ENCODE measurements around the gene PDE4D. TPM values are rescaled to one million over a fixed set of nuclear protein-coding genes. Genes with fewer than 3 reads are reported as not detected.

Gene PDE4D
- total and polyA plus RNA-seq, 11 donors, result 5.2 to 68.3 (median 42.1) TPM

- 34 to 43% (median 38%) methylated on average over 2 of the region's 2 CpGs for WGBS, 4 donors
- no peak for TF ChIP-seq CTCF (IDR thresholded peaks at IDR 0.05)
- no peak for TF ChIP-seq POLR2A (IDR thresholded peaks at IDR 0.05)
- no peaks in the 10 kb centered on the region for H3K27me3 ChIP-seq
- H3K4me1 ChIP-seq, result peaks cover 0 to 8% (median 0%) of the 10 kb centered on the region in 12 donors
- intact Hi-C loops (cut with DNase I), result no loop called here
- H3K36me3 ChIP-seq, result no peaks in the 10 kb centered on the region
- no peak overlapping the region for H3K4me3 ChIP-seq
- DNase-seq (peak in 2 of 5 donors; percentile 13 to 39), ATAC-seq (peak; percentile 73 to 97 (median 91))
- no peaks in the 10 kb centered on the region for H3K9me3 ChIP-seq
- peak overlapping the region in 2 of 12 donors; percentile 15 to 35 for H3K27ac ChIP-seq
Observed at GRCh38 chr5:59069438-59070079, 824.0 kb downstream of the PDE4D start.

DNA sequence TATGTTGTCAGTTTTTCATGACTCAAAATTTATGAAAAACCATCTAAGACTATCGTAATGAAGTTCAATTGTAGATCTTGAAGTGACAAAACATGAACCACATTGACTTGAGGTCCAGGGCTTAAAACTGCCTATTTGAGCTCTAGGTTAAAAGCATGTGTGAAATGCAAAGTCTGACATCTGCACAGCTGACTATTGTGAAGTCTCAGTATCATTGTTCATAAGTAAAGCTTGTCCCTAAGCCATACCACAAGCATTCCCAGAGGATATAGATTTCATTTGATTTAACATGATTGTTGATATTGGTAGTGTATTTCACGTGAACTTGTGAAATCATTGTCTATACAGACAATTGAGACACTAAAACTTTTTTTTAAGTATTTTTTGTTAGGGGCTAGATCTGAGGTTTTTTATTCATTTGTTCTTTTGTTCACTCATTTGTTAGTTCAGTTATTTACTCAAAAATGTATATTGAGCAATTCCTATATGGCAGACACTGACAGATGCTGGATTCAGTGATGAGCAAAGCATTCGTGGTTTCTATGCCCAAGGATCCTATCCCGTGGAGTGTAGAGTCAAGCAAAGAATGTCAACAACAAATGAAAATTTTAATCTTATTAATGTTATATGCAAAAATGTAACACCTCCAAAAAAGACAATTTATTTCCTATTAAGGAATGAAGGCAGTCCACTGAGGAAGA, 825.4 kb downstream of the PDE4D start:
- H3K36me3 ChIP-seq, result no peaks in the 10 kb centered on the region
- H3K27ac ChIP-seq, result no peak overlapping the region
- no peak for DNase-seq
- intact Hi-C loops (cut with DNase I), result no loop called here
- peaks cover 0 to 8% (median 0%) of the 10 kb centered on the region in 12 donors for H3K4me1 ChIP-seq
- no peak overlapping the region for H3K4me3 ChIP-seq
- no peaks in the 10 kb centered on the region for H3K9me3 ChIP-seq
- H3K27me3 ChIP-seq, result no peaks in the 10 kb centered on the region
- WGBS, 4 donors, result 95 to 98% (median 95%) methylated on average over 4 of the region's 4 CpGs
- no peak for TF ChIP-seq POLR2A (IDR thresholded peaks at IDR 0.05)
- no peak for TF ChIP-seq CTCF (IDR thresholded peaks at IDR 0.05)
- no peak for ATAC-seq

DNA sequence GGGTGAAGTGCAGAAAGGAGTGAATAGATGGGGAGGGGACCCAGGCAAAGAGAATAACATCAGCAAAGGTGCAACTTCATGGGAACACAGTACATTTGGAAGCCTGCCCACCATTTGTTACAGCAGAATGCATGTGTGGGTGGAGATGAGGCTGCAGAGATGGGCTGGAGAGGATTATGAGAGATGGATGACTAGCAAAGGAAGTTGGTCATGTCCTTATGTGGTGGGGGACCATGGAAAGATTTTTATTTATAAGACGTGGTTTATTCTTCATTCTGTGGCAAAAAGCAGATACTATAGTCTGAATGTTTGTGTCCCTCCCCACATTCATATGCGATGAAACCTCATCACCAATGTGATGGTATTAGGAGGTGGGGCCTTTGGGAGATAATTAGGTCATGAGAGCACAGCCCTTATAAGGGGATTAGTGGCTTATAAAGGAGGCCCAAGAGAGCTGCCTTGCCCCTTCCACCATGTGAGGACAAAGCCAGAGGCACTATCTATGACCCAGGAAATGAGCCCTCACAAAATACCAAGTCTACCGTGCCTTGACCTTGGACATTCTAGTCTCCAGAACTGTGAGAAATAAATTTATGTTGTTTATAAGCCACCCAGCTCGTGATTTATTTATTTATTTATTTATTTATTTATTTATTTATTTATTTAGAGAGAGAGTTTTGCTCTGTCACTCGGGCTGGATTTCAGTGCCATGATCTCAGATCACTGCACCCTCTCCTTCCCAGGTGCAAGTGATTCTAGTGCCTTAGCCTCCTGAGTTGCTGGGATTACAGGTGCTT, 827.0 kb downstream of the PDE4D start:
- Histone ChIP-seq H3K27me3 (no peaks in the 10 kb centered on the region), H3K4me3 (no peak overlapping the region), H3K27ac (no peak overlapping the region), H3K36me3 (no peaks in the 10 kb centered on the region), H3K9me3 (no peaks in the 10 kb centered on the region), H3K4me1 (peaks cover 0 to 11% (median 0%) of the 10 kb centered on the region in 12 donors)
- ATAC-seq (no peak), DNase-seq (no peak)
- intact Hi-C loops (cut with DNase I), result no loop called here
- TF ChIP-seq CTCF (IDR thresholded peaks at IDR 0.05) (no peak), POLR2A (IDR thresholded peaks at IDR 0.05) (no peak)
- WGBS, 4 donors, result 88 to 91% (median 89%) methylated on average over 5 of the region's 5 CpGs

GRCh38 chr5:59065554-59065953, 828.0 kb downstream of the PDE4D start:
- intact Hi-C loops (cut with DNase I), result no loop called here
- H3K27ac ChIP-seq, result no peak overlapping the region
- no peak overlapping the region for H3K4me3 ChIP-seq
- no peaks in the 10 kb centered on the region for H3K9me3 ChIP-seq
- no peaks in the 10 kb centered on the region for H3K36me3 ChIP-seq
- TF ChIP-seq POLR2A (IDR thresholded peaks at IDR 0.05), result no peak
- no peak for TF ChIP-seq CTCF (IDR thresholded peaks at IDR 0.05)
- DNase-seq (no peak), ATAC-seq (no peak)
- no peaks in the 10 kb centered on the region for H3K27me3 ChIP-seq
- H3K4me1 ChIP-seq, result peaks cover 0 to 11% (median 0%) of the 10 kb centered on the region in 12 donors
- 91 to 98% (median 95%) methylated on average over 1 of the region's 1 CpG for WGBS, 4 donors

Measured in heart left ventricle (tissue), 16 donors.